GM18868 (cell line): ENCODE results near the gene SPNS2.
A peak's percentile ranks its signal among the peaks of the same experiment; 100 is the strongest.

Source experiments
- ATAC-seq: cut with Tn5 transposase; IDR thresholded peaks from one replicate; pipeline ENCODE4 v1.9.1; 2021; ENCODE audit warnings: mild to moderate bottlenecking, moderate library complexity; ENCODE audit not compliant: unreplicated experiment

SPNS2 gene, protein sequence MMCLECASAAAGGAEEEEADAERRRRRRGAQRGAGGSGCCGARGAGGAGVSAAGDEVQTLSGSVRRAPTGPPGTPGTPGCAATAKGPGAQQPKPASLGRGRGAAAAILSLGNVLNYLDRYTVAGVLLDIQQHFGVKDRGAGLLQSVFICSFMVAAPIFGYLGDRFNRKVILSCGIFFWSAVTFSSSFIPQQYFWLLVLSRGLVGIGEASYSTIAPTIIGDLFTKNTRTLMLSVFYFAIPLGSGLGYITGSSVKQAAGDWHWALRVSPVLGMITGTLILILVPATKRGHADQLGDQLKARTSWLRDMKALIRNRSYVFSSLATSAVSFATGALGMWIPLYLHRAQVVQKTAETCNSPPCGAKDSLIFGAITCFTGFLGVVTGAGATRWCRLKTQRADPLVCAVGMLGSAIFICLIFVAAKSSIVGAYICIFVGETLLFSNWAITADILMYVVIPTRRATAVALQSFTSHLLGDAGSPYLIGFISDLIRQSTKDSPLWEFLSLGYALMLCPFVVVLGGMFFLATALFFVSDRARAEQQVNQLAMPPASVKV

GRCh38 chr17:4498461-4499397 is at the start of gene SPNS2:
Gene SPNS2 (plus strand): TSS chr17:4498881. CDS start chr17:4499048, 167 bp downstream.
- ATAC-seq: peak; percentile 73

DNA sequence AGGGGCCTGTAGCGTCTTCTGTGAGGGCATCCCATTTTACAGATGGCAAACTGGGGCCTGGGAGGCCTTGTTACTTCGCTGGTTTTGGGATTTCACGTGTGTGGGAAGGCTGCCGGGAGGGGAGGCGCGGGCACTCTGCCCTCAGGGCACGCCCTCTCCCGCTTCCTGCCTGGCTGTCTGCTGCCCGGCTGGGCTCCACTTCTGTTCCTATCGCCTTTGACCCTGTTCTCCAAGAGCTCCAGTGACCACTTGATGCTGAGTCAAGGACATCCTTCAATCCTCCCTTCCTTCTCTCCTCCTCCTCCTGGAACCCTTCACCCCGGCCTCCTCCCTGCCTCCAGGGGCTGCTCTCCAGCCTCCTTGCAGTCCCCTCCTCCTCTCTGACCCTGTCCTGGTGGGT is 48.9 kb upstream of the SPNS2 start:
- ATAC-seq: no peak

DNA sequence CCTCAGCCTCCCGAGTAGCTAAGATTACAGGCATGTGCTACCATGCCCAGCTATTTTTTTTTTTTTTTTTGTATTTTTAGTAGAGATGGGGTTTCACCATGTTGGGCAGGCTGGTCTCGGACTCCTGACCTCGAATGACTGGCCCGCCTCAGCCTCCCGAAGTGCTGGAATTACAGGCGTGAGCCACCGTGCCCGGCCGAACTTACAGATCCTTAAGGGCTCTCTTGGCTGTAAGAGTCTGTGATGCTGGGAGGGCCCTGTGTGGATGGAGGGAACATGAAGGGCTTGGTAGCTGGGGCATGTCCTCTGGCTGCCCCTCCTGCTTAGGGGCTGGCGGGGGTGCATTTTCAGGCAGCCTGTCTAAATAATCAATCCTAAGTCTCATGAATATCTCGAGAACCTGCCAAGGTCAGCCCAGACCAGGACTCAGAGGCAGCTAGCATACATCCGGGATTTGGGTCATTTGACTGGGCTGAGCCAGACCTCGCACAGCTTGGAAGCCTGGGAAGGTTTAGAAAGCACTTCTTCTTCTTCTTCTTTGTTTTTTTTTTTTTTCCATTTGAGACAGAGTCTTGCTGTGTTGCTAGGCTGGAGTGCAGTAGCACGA is 47.9 kb upstream of the SPNS2 start:
- ATAC-seq: no peak

DNA sequence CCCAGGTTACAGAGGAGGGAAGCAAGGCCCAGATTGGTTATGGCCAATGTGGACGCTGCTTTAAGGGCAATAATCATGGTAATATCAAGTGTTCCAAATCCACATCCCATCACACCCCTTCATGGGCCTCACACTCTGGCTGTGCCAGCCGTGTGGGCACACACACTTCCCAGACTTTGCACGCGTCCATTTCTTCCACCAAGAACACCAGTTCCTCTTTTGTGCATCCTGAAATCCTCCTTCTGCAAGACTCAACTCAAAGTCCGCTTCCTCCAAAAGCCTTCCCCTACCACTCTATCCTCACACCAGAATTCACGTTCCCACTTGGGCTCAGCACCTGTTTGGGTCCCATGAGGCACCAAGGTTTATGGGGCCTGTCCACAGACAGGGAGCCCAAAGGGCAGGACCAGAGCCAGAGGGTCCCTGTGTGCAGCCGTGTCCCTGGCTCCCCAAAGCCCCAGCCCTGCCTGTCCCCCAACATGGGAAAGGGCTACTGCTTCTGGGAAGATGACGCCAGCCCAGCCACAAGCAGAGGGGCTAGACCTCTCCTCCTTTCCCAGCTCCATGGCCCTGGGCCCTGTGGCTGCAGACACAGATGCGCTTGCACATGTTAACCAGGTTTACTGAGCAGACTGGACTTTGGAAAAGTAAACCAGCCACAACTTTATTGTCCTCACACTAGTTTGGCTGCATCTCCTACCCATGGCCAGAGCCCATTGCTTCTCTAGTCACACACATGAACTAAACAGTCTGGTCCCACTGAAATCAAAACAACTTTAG is 44.7 kb upstream of the SPNS2 start:
- no peak for ATAC-seq

DNA sequence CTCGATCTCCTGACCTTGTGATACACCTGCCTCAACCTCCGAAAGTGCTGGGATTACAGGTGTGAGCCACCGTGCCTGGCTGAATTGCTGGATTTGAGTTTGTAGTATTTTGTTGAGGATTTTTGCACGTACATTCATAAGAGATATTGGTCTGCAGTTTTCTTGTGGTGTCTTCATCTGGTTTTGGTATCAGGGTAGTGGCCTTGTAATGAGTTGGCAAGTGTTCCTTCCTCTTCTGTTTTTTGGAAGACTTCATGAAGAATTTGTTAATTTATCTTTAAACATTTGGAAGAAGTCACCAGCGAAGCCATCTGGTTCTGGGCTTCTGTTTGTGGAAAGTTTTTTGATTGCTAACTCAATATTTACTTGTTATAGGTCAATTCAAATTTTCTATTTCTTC is 38.0 kb upstream of the SPNS2 start:
- no peak for ATAC-seq

DNA sequence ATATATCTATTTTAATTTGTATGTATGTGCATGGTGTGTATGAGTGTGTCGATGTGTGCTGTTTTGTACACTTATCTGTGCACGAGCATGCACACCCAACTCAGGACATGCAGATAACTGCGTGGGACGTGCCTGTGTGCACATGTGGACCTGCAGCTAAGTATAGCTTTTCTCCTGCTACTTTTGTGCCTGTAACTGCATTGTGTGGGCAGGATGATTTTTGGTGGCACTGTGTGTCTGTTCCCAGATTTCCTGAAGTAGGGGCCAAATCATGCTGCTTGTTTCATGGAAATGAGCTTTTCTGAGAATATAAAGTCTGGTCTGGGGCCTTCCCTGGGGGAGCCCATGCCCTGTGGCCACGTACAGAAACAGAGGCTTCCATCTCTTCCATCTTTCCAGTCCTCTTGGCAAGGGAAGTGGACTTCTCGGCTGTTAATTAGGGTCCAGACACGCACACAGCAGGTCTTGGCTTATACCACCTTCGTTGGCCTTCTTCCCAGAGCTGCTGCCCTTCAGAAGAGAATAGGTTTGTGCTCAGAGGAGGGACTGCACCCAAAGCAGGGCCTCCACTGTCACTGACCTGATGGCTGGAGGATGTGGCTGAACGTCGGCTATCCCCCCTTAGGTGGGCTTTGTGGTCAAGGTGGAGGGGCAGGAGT is 34.7 kb upstream of the SPNS2 start:
- no peak for ATAC-seq

- no peak for ATAC-seq
These were observed 32.9 kb upstream of the SPNS2 start for GRCh38 chr17:4465786-4466185.

DNA sequence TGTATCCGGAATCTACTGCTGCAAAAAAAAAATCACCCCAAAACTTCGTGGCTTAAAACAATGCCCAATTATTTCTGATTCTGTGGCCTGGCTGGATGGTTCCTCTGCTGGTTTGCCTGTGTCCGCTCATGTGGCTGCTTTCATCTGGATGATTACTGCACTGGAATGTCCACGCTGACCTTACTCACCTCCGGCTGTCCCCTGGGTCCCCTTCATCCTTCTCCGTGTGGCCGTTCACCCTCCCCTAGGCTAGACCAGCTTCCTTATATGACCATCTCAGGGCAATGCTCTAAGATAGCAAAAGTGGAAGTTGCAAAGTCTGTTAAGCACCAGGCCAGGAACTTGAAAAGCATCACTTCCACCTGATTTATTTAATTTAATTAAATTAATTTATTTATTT is 31.4 kb upstream of the SPNS2 start:
- no peak for ATAC-seq

DNA sequence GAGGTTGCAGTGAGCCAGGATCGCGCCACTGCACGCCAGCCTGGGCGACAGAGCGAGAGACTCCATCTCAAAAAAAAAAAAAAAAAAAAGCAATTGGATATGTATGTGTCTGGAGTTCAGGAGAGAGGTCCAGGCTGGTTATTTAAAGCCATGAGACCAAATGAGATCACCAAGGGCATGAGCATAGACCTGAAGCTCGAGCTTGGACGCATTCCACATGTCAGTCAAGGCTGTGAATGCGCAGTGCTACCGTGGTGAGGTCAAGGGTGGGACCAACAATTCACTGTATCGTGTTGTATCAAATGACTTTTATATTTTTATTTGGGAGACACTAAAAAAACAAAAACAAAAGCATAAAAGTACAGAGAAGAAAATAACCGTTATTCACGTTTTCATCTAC is 29.1 kb upstream of the SPNS2 start:
- ATAC-seq: no peak

- ATAC-seq: no peak
These were observed 26.4 kb upstream of the SPNS2 start for GRCh38 chr17:4472286-4472685.

DNA sequence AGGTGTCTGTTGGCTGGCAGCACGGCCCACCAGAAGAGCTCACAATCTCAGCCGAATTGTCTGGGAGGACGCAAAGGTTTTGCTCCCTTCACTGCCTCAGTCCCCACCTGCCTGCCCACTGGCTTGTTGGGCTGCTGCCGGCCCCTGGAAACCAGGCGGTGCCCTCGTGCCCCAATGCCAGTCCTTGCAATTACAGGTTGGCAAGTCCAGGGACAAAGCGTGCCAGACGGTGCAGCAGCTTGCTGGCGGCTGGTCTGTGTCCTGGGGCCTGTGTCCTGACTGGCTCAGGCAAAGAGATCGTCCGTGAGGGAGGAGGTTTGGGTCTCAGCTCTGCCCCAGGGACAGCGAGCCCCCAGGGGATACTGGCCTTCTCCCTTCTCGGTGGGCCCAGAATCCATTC is 24.6 kb upstream of the SPNS2 start:
- ATAC-seq: no peak

GRCh38 chr17:4475001-4475400 is 23.7 kb upstream of the SPNS2 start:
- no peak for ATAC-seq

DNA sequence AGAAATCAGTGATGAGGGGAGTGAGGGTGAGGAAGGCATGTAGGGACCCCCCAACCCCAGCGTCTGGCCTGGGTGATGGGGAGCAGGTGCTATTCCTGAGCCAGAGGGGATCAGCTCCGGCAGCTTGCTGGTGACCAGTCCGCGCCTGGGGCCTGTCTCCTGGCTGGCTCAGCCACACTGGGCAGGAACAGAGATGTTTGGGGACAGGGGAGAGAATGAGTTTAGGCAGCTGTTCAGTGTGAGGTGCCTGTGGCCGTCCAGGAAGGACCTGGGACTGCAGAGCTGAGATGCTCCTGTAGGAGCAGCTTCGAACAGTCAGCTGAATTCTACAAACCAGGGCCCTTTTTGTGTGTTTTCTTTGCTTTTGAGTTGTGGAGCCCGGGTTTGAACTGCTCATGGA is 23.2 kb upstream of the SPNS2 start:
- no peak for ATAC-seq

DNA sequence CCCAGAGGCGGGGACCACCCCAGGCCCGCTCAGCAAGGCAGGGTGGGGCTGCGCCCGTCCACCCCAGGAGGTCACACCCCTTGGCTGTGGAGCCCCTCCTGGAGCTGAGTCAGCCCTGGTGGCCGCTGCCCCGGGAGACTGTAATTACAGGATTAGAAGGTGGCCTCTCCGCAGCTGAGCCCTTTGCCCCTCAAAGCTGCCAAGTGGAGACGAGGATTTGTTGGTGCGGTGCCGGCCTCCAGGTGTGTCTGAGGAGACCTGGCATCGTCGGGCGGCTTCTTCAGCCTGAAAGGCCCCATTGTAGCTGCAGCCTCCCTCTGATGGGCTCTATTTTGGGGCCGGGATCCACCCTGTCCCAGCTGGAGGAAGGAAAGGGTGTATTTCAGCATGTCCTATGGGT is 22.7 kb upstream of the SPNS2 start:
- no peak for ATAC-seq

- ATAC-seq: no peak
These were observed 22.1 kb upstream of the SPNS2 start for GRCh38 chr17:4476511-4477070.

DNA sequence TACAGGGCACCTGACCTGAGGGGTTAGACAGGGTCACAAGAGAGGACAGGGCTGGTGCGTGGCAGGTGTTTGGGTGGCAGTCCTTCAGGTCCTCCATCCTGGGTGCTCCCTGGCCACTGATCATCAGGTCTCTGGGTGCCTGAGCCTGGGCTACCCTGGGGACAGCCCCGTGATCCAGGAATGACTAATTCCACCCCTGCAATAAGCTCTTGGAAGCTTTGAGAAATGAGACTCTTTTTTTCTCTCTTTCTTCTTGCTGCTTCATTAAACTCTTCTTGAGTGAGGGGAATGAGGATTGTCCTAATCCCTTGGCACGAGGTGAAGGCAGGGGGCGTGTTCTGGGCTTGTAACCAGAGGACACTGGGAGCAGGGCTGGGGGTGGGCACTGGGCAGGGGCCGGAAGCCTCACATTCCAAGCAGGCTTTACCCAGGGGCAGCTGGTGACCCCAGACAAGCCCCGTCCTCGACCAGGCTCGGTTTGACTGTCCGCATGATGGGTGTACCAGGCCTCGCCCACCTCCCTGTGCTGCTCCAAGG is 21.4 kb upstream of the SPNS2 start:
- no peak for ATAC-seq

- no peak for ATAC-seq
These were observed 20.3 kb upstream of the SPNS2 start for GRCh38 chr17:4478318-4478830.

GRCh38 chr17:4479340-4479981 is 19.2 kb upstream of the SPNS2 start:
- no peak for ATAC-seq
